H1 (cell line): ENCODE data around the gene BSG. TPM values are rescaled to one million over a fixed set of nuclear protein-coding genes. Genes with fewer than 3 reads are reported as not detected.

Experiments
- E2F6 ChIP-seq: IDR thresholded peaks from 2 replicates; pipeline ENCODE4 v1.6.1; 2012; ENCODE audit warnings: inconsistent platforms
- FOSL1 ChIP-seq: IDR thresholded peaks from 2 replicates; pipeline ENCODE4 v1.6.1; 2011; ENCODE audit warnings: mild to moderate bottlenecking, low read depth, low read length, moderate library complexity; ENCODE audit not compliant: insufficient read depth
- KDM1A ChIP-seq: fragments of 200-600, 300-600 bp; sonication (generic); IDR thresholded peaks from 2 replicates; pipeline ENCODE4 v1.7.1; 2016; ENCODE audit warnings: mild to moderate bottlenecking, low read length, borderline replicate concordance
- RFX5 ChIP-seq: IDR thresholded peaks from 2 replicates; pipeline ENCODE4 v1.6.1; 2011; ENCODE audit warnings: low read depth, low read length, improper control_type of control experiment, borderline replicate concordance
- RNF2 ChIP-seq: fragments of 200-900, 300-1000 bp; sonication (generic); IDR thresholded peaks from 2 replicates; pipeline ENCODE4 v1.7.1; 2016; ENCODE audit warnings: borderline replicate concordance, low read depth, mild to moderate bottlenecking, antibody characterized with exemption, low read length; ENCODE audit not compliant: poor library complexity, severe bottlenecking; ENCODE audit errors: missing control alignments
- SAP30 ChIP-seq: fragments of 300-600 bp; sonication (generic); IDR thresholded peaks from 2 replicates; pipeline ENCODE4 v1.7.1; 2012; ENCODE audit warnings: low read length, moderate library complexity, mild to moderate bottlenecking, inconsistent platforms; ENCODE audit not compliant: insufficient read depth, insufficient replicate concordance
- SUZ12 ChIP-seq: fragments of 200-600 bp; sonication (generic); IDR thresholded peaks from 2 replicates; pipeline ENCODE4 v1.6.1; 2012; ENCODE audit warnings: mild to moderate bottlenecking, inconsistent platforms, low read length, moderate library complexity, mixed read lengths
- USF2 ChIP-seq: IDR thresholded peaks from 2 replicates; pipeline ENCODE4 v1.6.1; 2011; ENCODE audit warnings: low read length, improper control_type of control experiment
- polyA plus RNA-seq, 7 experiments: library from polyadenylated mRNA; depleted of rRNA in 3 of 7; stranded (reverse) in 5 of 7; unstranded in 2 of 7; fragments of >200 nt in 5 of 7; fragments of 200-250 nt in 2 of 7; gene quantifications; 1 replicate in 5 of 7; 2 replicates in 1 of 7; 4 replicates in 1 of 7; pipeline versions ENCODE4 v1.2.1 to v1.2.3, GENCODE V29; 2011 to 2013; ENCODE audit warnings: missing spikeins in 2 of 7, mixed read lengths in 2 of 7
- total RNA-seq: library from RNA; stranded (reverse); fragmentation: NEBNext Ultra II Directional; extraction: Animal tissue kit (Norgen Biotek cat#: 25700); gene quantifications from 2 replicates; pipeline ENCODE4 v1.2.1, GENCODE V29; 2021

The BSG gene
- total and polyA plus RNA-seq, 2 of the 8 experiments (the other 6 are each of a cell fraction or from before 2014, with no cell fraction given) = 726 to 1,055 TPM

GRCh38 chr19:621819-622218 lies 49.4 kb downstream of the BSG start (continued):
- TF ChIP-seq SUZ12 (no peak), USF2 (no peak), KDM1A (no peak), RFX5 (no peak), SAP30 (no peak), RNF2 (no peak), E2F6 (no peak), FOSL1 (no peak)
